ENCODE data around the gene KNCN.
A peak's percentile ranks its signal among the peaks of the same experiment; 100 is the strongest.

KNCN gene

DNA sequence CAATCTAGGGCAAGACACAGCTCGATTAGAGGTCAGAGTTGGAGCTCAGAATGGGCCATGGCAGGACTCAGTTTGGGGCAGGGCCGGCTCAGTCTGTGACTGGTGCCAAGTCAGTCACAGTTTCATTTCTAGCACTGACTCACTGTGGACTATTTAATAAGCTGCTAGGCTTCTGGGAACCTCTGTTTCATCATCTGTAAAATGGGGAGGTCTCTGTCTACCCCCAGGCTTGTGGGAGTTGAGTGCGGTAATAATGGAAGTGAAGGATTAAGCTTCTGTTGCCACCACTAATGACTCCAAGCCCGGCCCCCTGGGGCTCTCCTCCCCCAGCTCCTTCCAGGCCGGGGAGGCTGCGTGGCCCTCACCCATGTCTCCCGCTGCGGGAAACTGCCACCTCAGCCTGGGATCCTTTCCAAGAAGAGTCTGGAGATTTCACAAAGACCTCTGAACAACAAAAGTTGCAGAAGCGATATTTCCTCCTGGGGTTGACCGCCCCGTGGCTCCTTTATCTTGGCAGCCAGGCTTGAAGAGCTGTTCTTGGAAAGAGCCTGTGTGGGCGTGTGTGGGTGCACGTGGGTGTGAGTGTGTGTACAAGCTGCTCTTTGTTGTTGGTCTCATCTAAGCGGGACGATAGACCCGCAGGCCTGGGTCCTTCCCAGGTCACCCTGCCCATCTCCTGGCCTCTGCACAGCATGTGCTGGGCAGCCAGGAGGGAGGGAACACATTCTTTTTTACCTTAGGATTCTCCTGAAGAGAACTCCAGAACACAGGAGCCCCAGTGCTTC, 29.1 kb downstream of the KNCN start:
- DNase-seq: peak; percentile 93

DNA sequence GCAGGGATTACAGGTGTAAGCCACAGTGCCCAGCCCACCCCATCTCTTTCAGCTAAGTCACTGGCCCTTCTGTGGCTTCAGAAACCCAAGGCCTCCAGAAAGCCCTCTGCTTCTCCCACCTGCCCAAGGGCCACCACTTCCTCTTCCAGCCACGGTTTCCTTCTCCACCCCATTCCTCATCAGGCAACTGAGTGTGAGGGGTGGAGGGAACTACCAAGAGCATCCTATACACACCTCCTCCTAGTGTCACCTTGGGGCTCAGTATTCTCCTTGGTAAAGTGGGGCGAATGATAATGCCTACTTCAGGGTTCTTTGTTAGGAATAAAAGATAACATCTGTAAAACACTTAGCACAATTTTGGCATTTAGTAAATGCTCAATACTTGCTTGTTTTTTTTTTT, 30.0 kb downstream of the KNCN start:
- DNase-seq: no peak

DNA sequence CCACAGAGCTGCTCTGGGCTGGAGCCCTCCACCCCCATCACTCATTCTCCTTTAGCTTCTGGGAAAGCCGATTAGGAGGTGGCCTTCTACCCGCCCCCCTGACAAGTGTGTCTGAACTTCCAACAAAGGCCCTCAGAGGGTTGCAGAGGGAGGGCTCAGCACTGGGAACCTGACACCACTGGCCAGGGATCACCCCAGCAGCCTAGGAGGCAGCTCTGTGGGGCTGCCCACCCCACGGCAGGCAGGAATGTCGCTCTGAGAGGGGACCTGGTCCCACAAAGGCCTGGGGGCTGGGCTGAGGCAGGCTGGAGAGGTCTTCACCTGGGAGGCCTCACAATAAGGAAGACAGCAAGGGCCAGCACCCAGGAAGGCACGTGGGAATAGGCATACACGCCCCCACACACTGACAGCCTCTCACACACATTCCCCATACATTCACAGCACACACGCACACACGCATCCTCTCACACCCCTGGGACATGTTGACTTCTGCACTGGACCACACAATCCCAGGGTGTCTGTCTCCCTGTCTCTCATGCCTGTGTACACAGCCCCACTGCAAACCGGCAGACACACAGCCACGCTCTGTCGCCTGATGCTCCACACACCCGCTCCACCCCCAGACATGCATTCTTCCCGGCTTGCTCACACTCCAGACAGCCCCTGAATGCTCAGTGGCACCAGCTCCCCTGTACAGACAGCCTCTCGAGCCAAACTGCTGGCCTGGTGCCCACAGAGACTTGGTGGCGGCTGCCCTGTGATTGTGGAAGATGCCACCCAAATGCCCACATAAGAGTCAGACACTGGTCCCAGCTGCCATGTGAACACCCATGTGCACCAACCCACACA, 31.2 kb downstream of the KNCN start:
- DNase-seq: peak; percentile 87

DNA sequence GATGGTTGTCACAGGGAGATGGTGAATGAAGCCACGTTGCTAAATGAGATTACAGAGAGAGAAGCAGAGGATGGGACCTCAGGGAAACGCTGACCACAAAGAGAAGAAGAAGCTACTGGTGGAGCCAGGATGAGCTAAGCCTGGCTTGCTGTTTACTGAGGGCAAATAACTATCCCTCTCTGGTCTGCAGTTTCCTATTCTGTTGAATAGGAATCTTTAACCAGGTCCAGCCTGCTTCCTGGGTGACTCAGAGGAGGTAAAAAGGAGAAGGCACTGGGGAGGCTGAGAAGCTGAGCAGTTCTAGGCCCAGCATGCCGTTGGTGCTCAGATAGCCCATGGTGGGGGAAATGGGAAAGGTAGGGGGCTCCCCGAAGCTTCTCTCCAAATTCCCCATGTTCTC, 32.2 kb downstream of the KNCN start:
- peak; percentile 22 for DNase-seq

DNA sequence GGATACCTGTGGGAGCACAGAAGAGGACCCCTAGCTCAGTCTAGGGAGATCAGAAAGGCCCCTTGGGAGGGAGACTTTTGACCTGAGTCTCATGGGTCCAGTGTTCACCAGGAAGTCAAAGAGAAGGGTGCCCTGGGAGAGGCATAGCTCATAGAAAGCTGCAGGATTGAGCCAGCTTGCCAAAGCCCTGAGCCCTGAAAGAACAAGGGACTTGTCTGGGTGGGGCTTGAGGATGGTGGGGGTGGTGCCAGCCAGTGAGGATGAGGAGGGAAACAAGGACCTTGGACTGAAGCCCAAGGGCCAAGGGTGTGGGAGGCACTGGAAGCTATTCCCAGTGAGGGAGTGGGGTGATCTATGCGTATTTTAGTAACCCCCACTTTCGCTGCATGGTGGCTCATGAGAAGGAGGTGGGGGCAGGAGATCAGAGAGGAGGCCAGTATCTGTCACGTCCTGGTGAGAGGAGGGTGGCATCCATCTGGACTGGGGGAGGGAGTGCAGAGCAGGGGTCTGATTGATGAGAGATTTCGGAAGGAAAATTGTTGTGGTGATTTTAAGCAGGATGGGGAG, 33.4 kb downstream of the KNCN start:
- no peak for DNase-seq

DNA sequence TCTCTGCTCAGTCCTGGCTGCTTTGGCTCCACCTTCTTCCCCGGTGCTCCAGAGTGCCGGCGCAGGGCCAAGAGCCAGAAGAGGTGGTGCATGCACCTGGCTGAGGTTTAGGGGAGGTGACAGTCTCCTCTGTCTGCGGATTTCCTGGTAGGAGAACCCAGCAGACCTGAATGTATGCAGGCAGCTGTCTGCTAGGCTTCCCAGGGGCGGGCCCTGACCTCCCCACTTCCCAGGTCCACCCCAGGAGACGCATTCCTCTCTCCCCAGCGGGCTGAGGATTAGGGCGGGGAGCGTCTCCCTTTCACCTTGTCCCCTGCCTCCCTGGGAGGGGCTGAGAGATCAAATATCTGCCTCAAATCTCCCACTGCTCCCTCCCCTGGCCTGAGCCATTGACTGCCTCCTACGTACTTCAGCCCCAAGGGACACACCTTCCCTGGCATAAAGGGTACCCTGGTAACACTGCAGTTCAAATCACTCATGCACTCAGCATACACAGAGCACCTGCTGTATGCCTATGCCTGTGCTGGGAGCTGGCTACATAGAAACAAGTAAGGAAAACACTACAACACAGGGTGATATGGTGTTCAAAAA, 34.3 kb downstream of the KNCN start:
- DNase-seq: peak; percentile 6

DNA sequence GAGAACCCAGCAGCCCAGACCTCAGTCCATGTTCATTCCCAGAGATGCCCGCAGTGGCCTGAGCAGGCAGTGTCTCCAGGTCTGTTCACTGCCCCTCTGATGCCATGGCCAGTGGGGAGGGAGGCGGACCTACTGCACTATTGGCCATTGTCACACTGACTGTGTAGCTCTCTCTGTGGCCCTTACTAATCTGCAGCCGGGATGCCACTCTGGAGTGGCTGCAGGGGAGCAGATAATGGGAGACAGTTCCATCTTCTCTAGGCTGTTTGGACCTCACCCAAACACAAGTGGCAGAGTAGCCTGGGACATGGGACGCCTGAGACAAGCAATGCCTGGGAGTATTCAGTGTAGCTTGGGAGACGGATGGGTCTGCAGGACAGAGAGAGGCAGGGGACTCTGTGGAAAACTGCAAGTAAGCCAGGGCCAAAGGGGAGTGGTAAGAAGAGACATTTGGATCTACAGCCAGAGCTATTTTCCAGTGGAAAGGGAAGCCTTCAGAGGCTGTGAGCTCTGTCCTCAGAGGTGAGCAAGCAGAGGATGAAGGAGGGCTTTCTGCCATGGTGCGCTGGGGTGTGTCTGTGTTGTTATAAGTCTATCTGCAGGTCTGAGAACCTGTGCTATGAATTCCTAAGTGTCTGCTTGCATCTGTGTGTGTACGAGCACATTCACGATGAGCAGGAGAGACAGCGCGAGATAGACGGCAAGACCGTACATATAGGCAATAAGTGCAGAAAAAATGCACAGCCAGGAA, 35.1 kb downstream of the KNCN start:
- DNase-seq: no peak

DNA sequence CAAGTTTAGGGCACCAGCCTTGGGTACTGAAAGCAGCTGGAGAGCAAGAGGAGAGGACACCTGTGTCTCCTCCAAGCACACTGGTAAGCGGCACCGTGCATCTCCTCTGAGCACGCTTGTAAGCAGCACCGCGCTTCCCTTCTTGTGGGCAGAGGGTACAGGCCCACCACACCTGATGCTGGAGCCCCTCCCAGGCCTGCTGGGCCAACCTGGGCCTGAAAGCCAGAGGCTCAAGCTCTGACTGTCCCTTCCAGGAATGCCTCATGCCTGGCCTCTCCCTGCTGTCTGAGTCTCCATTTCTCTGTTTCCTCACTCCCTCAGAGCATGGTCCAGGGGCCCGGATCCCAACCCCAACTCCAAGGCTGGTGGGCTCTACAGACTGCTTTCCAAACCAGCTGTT, 35.9 kb downstream of the KNCN start:
- DNase-seq: no peak

DNA sequence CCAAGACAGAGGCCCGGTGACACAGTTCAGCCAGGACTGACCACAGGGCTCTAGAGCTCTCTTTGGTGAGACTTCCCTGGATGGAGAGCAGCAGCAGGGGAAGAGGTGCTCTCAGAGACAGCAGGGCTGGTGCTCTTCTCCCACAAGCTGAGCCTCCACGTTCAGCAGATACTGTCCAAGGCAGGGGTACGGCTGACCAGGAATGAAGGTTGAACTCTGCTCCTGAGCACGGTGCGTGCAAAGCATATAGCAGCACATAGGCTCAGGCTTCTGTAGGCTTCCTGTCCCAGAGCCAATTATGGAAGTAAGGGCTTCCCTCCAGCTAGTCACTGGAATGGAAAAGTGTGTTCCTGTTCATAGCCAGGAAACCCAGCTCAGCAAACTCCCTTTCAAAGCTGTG, 37.9 kb downstream of the KNCN start:
- DNase-seq: no peak

DNA sequence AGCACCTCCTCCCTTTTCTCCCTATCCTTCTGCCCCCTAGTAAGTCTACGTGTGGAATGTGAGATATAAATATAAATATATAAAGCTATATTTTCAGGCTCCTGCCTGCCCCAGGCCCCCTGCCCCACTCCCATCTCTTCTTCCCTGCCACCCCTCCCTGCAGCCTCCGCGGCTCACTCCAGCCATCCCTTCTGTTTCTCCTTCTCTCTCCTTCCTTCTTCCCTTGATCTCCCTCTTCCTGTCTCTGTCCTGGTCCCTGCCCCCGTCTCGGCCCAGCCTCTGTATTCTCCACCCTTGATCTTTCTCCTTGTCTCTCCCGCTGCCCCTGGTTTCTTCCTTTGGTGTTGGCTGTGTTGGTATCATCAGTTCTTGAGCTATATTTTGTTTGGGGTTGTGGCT, 38.7 kb downstream of the KNCN start:
- no peak for DNase-seq

DNA sequence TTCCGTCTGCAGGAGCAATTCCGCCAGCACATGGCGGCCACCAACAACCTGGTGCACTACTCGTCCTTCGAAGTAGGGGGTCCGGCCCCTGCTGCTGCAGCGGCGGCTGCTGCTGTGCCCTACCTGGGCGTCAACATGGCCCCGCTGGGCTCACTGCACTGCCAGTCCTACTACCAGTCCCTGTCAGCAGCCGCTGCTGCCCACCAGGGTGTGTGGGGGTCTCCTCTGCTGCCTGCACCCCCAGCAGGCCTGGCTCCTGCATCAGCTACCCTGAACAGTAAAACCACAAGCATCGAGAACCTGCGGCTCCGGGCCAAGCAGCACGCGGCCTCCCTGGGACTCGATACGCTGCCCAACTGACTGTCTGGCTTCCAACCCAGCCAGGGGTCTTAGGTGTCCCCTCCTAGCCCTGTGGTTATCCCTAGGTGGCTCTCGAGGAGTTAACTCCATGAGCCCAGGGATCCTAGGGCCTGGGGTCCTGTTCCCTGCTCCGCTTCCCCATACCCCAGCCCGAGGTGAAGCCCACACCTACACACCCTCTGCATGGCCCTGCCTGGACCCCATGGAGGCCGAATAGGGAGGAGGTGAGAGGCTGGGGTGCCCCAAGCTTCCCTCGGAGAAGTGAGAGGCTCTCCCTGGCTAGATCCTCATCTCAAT, 39.2 kb downstream of the KNCN start:
- DNase-seq: no peak

DNA sequence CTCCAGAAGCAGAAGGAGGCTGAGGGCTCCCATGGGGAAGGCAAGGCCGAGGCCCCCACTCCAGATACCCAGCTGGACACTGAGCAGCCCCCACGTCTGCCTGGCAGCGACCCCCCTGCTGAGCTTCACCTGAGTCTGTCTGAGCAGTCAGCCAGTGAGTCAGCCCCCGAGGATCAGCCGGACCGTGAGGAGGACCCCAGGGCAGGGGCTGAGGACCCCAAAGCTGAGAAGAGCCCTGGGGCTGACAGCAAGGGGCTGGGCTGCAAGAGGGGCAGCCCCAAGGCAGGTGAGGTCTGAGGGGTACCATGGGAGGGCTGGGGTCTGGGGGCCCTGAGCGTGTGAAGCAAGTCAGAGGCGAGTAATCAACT, 40.5 kb downstream of the KNCN start:
- DNase-seq: no peak

DNA sequence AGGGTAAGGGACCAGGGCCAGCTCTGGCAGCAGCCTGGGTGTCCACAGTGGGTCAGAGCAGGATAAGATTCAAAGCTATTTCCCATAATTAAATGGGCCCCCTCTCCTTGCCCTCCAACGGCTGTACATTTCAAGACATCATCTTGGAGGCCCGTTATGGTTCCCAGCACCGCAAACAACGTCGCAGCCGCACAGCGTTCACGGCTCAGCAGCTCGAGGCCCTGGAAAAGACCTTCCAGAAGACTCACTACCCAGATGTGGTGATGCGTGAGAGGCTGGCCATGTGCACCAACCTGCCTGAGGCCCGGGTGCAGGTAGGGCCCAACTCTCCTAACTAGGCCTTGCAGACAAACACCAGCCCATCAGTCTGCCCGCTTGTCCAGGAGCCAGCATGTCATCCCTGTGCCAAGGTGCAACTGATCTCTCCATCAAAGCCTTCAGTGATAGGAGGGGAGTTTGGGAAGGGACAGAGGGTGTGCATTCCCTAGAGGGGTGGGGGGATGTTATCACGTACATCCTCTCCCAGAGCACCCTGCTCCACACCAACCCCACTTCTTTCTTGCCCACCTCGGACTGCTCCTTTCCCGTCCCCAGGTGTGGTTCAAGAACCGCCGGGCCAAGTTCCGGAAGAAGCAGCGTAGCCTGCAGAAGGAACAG, 41.0 kb downstream of the KNCN start:
- DNase-seq: no peak

DNA sequence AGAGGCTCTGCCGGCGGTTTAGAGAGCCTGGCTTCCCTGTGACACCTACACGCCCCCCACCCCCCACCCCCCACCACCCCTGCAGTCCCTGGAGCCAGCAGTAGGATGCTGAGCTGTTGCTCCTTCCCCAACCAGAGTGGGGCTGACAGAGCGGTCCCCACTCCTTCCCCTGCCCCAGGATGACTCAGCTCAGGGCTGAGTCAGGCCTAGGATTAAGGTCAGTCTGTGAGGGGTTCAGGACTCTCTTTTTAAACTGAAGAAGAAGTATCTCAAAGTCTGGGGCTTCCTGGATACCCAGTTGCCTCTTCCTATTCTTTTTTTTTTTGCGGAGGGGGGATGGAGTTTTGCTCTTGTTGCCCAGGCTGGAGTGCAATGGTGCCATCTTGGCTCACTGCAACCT, 42.7 kb downstream of the KNCN start:
- DNase-seq: no peak

DNA sequence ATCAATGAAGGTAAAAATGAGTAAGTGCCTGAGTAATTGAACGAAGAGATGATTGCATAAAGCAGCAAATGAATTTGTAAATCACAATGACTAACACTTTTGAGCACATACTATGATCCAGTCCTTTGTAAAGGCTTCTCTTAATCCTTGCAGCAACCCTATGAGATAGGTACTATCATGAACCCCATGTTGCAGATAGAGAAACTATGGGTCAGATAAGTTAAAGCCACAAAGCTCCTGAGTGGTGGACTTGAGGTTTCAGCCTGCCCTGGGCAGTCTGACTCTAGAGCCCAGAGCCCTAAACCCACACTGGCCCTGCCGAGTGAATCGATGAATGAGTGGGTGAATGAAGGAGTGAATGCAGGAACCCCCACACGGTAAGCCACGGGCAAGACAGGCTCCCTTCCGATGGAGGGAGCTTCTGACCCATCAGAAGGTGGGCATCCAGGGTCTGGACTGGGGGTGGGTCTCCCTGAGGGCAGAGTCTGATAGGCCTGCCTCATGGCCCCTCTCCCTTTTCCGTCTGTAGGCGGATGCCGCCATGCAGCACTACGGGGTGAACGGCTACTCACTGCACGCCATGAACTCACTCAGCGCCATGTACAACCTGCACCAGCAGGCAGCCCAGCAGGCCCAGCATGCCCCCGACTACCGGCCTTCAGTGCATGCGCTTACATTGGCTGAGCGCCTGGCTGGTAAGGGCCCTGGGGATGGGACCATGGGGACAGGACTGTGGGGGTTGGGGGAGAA, 44.8 kb downstream of the KNCN start:
- DNase-seq: no peak

DNA sequence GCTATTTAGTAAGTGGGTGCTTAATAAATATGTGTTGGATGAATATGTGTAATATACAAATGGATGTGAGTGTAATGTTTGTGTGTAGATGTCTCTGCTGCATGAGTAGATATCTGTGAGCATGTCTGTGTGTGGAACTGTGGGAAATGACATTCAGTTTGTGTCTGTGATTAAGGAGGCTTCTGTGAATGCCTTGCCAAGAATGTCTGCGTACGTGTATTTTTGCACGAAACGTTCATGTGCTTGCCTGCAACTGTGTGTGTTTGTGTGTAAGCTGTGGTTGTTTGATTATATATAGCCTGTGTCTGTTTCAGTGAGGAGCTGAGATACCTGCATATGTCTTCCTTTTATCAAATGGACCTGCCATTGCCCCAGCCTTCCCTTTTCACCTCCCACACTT, 48.0 kb downstream of the KNCN start:
- DNase-seq: no peak

DNA sequence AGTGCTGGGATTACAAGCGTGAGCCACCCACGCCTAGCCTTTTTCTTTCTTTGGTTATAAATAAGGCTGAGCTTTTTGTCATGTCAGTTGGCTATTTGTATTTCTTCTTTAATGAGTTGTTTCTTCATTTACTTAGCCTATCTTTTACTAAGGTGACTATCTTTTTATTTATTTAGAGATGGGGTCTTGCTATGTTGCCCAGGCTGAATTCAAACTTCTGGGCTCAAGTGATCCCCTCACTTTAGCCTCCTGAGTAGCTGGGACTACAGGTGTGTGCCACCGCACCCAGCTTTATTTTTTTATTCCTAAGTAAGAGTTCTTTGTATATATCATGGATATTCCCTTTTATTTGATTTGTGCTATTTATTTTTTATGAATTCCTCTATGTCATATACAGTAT, 49.9 kb downstream of the KNCN start:
- DNase-seq: no peak

DNA sequence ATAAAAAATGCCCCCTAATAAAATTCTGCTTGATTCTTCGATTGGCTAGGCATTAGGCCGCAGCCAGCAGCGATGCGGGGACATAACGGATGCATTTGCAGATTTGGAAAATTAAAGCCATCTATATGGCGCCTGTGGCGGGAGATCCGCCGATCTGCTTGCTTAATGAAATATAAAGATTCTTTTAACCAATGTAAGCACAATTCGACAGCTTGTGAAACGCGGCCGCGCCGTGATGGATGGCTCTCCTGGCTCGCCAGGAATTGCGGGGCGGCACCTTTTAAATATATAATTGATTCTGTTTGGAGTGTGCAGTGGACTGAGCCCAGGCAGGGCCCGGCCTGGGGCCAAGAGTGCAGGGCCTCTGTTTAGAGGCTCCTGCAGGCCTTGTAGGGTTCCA, 53.8 kb downstream of the KNCN start:
- DNase-seq: no peak

DNA sequence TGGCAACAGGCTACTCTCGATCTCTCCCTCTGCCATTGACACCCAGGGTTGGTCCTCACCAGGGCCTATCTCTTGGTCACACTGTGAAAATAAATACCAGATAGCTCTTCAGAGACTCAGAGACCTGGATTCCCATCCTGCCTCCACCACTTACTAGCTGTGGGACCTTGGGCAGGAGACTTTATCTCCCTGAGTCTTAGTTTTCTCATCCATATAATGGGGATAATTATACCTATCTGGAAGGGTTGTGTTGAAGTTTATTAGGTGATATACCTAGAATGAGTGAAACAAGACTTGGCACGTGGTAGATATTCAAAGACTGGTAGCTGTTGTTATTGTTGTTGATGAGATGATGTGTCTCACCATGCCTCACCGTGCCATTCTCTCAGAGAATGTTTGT, 54.4 kb downstream of the KNCN start:
- DNase-seq: no peak

DNA sequence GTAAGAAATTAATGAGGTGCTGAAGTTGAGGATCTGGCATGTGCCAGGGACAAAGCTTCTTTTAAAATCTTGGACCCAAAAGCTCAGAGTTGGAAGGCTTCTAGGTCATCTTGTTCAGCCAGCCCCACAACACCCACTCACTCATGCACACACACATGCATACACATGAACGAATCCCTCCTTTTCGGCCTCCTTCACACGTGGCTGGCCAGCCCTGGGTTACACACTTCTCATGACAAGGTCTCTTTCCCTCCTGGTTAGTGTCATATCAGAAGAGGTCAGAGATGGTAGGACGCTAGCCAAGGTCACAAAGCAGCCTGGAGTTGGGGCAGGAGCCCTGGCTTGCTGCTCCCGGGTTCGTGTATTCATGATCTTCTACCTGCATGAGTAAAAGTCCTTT, 54.9 kb downstream of the KNCN start:
- DNase-seq: no peak

DNA sequence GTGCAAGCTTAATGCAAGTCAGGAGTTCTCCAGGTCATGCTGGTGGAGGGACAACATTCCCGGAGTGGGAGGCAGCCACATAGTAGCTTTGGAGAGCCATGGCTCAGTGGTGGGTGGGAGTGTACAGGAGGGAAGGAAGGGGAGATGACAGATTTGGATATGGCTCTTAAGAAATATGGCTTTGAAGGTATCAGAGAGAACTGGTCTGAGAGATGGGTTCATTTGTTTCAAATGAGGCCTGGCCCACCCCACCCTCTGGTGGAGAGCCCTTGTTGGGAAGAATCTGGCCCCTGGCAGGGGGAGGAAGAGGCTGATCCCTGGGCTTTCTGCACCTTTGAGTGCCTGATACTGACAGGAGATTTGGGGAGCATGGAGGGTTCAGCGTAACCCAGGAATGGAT, 55.7 kb downstream of the KNCN start:
- DNase-seq: no peak

Data from NCI-H226 (cell line).